ENCODE results near the gene CES2.
A peak's percentile ranks its signal among the peaks of the same experiment; 100 is the strongest.
"Not testable (repeated sequence)": the region's sequence is repeated elsewhere in the genome, so short reads cannot be mapped to it uniquely, and the experiment has no call there.

Gene CES2

DNA sequence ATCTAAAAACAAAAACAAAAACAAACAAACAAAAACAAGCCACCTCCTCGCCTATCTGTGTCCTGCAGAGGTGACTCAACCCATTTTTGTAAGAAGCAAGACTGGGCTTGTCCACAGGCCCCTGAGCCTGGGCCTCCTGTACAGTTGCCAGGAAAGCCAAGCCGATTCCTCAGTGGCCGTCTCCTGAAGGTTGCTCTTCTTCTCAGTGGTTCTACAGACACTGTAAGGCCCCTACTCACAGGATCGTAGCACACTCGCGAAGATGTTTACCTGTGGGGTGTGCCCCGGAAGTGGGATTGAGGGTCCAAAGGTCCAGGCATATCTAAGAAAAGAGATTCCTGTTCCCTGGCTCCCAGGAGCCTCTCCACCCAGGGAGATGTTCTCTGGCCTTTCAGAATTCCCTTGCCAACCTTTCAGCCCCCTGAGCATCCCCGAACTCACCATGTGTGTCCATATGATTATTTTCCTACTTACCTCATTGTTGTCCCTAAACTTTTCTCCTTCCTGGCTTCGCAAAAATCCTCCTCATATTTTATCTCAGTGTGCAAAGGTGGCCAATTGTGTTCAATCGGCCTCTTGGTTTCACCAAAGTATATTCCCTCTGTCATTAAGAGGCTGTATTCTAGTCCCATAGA is 18.3 kb downstream of the CES2 start:
- DNase-seq (ENCODE audit: low read depth), result no peak

- peak; percentile 73 for DNase-seq (ENCODE audit: low read depth)
Observed at GRCh38 chr16:66954097-66954659, 18.9 kb downstream of the CES2 start.

GRCh38 chr16:66955363-66956153 is 20.2 kb downstream of the CES2 start:
- DNase-seq (ENCODE audit: low read depth), result peak; percentile 88

GRCh38 chr16:66956154-66956457 is 20.8 kb downstream of the CES2 start:
- not testable (repeated sequence) for DNase-seq (ENCODE audit: low read depth)

DNA sequence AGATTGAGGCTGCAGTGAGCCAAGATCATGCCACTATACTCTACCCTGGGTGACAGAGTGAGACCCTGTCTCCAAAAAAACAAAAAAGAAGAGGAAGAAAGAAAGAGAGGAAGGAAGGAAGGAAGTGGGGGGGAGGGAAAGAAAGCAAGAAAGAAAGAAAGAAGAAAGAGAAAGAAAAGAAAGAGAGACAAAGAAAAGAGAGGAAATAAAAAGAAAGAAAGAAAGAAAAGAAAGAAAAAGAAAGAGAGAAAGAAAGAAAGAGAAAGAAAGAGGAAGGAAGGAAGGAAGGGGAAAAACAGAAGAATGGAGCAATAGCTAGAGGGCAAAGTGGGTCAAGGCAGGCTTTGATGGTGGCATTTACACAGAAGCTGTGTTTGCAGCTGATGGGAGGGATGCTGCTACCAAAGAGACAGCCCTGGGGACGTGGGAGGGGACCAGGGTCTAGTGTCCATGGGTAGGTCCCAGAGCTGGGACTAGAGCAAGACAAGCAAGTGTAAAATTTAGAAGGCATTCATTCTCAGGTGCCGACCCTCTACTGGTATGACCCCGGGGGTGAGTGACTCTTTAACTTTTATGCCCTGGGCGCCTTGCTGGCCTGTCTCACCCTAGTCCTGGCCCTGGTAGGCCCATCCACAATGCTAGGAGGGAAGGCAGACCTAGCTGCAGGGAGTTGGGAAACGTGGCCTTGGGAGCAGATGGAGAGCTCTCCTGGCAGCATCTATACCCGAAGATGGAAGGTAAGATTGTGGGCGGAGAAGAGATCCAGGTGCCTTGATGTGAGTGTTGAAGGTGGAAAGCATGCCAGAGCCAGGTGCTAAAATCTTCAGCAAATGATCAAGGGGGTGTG is 23.8 kb downstream of the CES2 start:
- no peak for DNase-seq (ENCODE audit: low read depth)

- no peak for DNase-seq (ENCODE audit: low read depth)
Observed at GRCh38 chr16:66959704-66960161, 24.4 kb downstream of the CES2 start.

GRCh38 chr16:66960270-66960669 is 25.0 kb downstream of the CES2 start:
- DNase-seq (ENCODE audit: low read depth), result no peak

DNA sequence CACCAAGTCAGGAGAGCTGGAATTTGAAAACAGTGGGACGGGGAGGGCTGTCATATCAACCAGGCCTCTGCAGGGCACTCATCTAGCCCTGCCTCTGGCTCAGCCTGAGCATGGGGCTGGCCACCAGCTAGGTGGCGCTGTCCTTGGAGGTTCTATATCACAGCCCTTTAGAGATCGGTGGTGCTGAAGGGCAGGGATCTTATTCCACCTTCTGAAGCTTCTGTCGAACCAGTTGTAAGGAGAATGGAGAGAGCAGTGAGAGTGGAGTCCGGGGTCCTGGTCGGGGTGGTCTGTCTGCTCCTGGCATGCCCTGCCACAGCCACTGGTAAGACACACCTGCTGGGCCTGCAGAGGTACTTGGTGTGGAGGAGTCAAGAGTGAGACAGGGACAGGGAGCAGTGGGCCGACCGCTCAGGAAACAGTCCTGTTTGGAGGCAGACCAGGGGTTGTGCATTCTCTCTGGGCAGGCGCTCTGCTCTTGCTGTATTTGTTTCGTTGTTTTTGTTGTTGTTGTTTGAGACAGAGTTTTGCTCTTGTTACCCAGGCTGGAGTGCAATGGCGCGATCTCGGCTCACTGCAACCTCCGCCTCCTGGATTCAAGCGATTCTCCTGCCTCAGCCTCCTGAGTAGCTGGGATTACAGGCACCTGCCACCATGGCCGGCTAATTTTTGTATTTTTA is 25.9 kb downstream of the CES2 start, which contains the start of gene CES3:
Gene CES3 (plus strand): TSS at position 202 of the 680 bp plus-strand sequence. CDS start 42 bp downstream, at position 244.
- peak; percentile 72 for DNase-seq (ENCODE audit: low read depth)

DNA sequence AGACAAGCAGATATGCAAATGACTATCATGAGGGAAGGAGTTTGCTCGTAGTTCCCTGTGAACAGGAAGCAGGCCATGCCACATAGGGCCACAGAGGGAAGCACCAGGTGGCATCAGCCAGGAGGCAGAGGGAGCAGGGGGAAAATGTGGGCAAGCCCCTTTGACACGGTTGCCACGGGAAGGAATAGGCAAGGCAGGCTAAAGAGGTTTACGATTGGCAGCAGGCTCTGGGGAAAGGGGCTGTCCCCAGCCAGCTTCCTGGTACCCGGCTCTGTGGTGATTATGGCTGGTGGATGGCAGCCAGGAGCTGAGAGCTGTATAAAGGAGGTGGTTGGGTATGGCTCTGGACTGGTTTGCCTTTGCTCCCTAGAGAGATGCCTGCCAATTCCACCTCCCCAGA is 26.6 kb downstream of the CES2 start:
- DNase-seq (ENCODE audit: low read depth), result no peak

- no peak for DNase-seq (ENCODE audit: low read depth)
Observed at GRCh38 chr16:66964049-66964448, 28.7 kb downstream of the CES2 start.

DNA sequence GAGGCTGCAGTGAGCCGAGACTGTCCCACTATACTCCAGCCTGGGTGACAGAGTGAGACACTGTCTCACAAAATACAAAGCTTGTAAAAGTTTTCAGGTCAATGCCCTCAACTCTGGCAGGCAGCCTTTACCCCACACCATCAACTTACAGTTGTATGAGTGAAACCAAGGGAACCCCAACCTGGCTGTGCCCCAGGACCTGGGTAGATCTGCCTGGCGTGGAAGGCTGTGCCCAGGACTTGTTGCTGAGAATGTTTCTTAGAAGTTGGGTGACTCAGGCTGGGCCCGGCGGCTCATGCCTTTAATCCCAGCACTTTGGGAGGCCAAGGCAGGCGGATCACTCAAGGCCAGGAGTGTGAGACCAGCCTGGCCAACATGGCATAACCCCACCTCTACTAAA is 33.5 kb downstream of the CES2 start:
- DNase-seq (ENCODE audit: low read depth), result peak; percentile 26

GRCh38 chr16:66970775-66971720 is 35.7 kb downstream of the CES2 start:
- peak; percentile 79 for DNase-seq (ENCODE audit: low read depth)

DNA sequence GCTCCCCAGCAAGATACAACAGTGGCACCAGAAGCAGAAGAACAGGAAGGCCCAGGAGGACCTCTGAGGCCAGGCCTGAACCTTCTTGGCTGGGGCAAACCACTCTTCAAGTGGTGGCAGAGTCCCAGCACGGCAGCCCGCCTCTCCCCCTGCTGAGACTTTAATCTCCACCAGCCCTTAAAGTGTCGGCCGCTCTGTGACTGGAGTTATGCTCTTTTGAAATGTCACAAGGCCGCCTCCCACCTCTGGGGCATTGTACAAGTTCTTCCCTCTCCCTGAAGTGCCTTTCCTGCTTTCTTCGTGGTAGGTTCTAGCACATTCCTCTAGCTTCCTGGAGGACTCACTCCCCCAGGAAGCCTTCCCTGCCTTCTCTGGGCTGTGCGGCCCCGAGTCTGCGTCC is 37.7 kb downstream of the CES2 start:
- DNase-seq (ENCODE audit: low read depth), result no peak

DNA sequence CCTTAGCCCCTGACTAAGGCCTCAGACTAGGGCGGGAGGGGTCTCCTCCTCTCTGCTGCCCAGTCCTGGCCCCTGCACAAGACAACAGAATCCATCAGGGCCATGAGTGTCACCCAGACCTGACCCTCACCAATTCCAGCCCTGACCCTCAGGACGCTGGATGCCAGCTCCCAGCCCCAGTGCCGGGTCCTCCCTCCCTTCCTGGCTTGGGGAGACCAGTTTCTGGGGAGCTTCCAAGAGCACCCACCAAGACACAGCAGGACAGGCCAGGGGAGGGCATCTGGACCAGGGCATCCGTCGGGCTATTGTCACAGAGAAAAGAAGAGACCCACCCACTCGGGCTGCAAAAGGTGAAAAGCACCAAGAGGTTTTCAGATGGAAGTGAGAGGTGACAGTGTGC is 38.4 kb downstream of the CES2 start:
- no peak for DNase-seq (ENCODE audit: low read depth)

DNA sequence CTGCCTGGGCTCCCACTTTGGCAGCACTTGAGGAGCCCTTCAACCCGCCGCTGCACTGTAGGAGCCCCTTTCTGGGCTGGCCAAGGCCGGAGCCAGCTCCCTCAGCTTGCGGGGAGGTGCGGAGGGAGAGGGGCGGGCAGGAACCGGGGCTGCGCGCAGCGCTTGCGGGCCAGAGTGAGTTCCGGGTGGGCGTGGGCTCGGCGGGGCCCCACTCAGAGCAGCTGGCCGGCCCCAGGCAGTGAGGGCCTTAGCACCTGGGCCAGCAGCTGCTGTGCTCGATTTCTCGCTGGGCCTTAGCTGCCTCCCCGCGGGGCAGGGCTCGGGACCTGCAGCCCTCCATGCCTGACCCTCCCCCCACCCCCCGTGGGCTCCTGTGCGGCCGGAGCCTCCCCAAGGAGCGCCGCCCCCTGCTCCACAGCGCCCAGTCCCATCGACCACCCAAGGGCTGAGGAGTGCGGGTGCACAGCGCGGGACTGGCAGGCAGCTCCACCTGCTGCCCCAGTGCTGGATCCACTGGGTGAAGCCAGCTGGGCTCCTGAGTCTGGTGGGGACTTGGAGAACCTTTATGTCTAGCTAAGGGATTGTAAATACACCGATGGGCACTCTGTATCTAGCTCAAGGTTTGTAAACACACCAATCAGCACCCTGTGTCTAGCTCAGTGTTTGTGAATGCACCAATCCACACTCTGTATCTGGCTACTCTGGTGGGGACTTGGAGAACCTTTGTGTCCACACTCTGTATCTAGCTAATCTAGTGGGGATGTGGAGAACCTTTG is 39.0 kb downstream of the CES2 start:
- DNase-seq (ENCODE audit: low read depth), result not testable (repeated sequence)

GRCh38 chr16:66974932-66975246 is 39.6 kb downstream of the CES2 start:
- DNase-seq (ENCODE audit: low read depth), result not testable (repeated sequence)

- DNase-seq (ENCODE audit: low read depth), result no peak
Observed at GRCh38 chr16:66975302-66975893, 40.1 kb downstream of the CES2 start.

DNA sequence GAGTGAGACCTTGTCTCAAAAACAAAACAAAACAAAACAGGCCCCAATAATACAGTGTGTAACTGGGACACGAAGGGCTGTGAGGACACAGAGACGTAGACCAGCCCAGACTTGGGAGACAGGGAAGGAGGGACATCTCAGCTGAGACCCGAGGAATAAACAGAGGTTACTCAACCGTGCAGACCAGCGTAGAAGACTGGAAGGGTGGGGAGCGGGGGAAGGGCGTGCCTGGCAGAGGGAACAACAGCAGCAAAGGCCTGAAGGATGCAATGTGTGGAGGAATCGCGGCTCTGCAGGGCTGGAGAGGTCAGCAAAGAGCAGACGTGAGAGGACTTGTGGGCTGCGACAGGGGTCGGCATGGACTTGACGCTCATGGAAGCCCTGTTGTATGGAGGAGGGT is 41.4 kb downstream of the CES2 start:
- peak; percentile 69 for DNase-seq (ENCODE audit: low read depth)

DNA sequence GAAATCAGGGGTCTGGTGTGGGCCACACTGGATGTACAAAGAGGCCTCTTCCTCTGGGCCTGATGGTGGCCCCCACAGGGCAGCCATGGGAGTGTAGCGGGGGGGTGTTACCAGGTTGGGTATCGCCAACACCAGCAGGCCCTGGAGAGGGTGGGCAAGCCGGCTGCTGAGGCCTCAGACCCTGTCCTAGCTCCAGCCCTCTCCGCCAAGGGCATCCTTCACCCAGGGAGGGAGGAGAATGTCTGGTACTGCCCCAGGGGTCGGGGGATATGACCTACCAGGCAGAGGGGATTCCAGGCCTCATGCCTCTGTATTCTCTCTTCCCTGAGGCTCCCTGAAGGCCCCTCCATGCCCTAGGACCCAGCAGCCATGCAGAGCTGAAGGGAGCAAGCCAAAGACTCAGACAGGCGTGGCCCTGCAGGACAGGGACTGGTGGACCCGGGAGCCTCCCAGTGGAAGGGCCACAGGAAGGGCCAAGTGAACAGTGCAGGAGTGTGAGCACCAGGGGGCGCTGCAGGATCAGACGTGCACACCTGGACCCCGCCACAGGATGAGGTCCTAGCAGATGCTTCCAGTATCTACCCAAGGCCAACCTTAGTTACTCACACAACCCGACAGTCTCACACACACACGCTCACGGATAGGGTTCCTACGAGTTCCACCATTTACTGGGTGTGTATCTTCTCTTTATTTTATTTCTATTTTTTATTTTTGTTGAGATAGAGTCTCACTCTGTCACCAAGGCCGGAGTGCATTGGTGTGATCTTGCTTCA is 42.2 kb downstream of the CES2 start:
- peak; percentile 83 for DNase-seq (ENCODE audit: low read depth)
